Astrocyte (in vitro differentiated cells and primary cell): ENCODE measurements around the gene RCOR1. TPM values are rescaled to one million over a fixed set of nuclear protein-coding genes. Genes with fewer than 3 reads are reported as not detected.

ENCODE experiments used
- DNase-seq: peaks from one replicate; pipeline ENCODE4 v3.0.0-alpha.2; 2010; ENCODE audit warnings: low read depth
- FAIRE-seq: peaks from 2 replicates; lab custom pipeline; 2011; peaks lifted over from hg19 to GRCh38; lab: Jason Lieb, UNC
- H2AFZ ChIP-seq: 2 replicates; pipeline ENCODE4 v1.6.0; 2012; ENCODE audit warnings: low read depth, low read length, inconsistent platforms
- H3K27ac ChIP-seq: 2 replicates; pipeline ENCODE4 v1.5.1; 2011; ENCODE audit warnings: low read depth, low read length, inconsistent platforms
- H3K27me3 ChIP-seq: 2 replicates; pipeline ENCODE4 v1.6.0; 2011; ENCODE audit warnings: low read length, inconsistent platforms; ENCODE audit not compliant: insufficient read depth
- H3K36me3 ChIP-seq: 2 replicates; pipeline ENCODE4 v1.5.1; 2011; ENCODE audit warnings: low read length, inconsistent platforms; ENCODE audit not compliant: insufficient read depth
- H3K4me1 ChIP-seq: 2 replicates; pipeline ENCODE4 v1.5.1; 2011; ENCODE audit warnings: low read length, inconsistent platforms; ENCODE audit not compliant: insufficient read depth
- H3K4me2 ChIP-seq: 2 replicates; pipeline ENCODE4 v1.6.0; 2012; ENCODE audit warnings: low read length, inconsistent platforms
- H3K4me3 ChIP-seq: 2 replicates; pipeline ENCODE4 v1.5.1; 2011; ENCODE audit warnings: low read depth, mild to moderate bottlenecking, low read length, inconsistent platforms; ENCODE audit not compliant: insufficient read depth
- H3K79me2 ChIP-seq: 2 replicates; pipeline ENCODE4 v1.6.0; 2012; ENCODE audit warnings: mild to moderate bottlenecking, low read length, inconsistent platforms; ENCODE audit not compliant: insufficient read depth
- H3K9ac ChIP-seq: 2 replicates; pipeline ENCODE4 v1.6.0; 2012; ENCODE audit warnings: mild to moderate bottlenecking, low read length, inconsistent platforms
- H3K9me3 ChIP-seq: 2 replicates; pipeline ENCODE4 v1.5.1; 2012; ENCODE audit warnings: low read depth, mild to moderate bottlenecking, low read length, inconsistent platforms; ENCODE audit not compliant: insufficient read depth
- H4K20me1 ChIP-seq: 2 replicates; pipeline ENCODE4 v1.6.0; 2012; ENCODE audit warnings: low read length, inconsistent platforms; ENCODE audit not compliant: insufficient read depth
- H3K27ac Mint-ChIP-seq: one replicate; pipeline ENCODE4 v1.8.0; 2021; ENCODE audit warnings: mild to moderate bottlenecking, mixed read lengths; ENCODE audit not compliant: unreplicated experiment
- H3K27me3 Mint-ChIP-seq: one replicate; pipeline ENCODE4 v1.8.0; 2021; ENCODE audit warnings: low read depth, mixed read lengths; ENCODE audit not compliant: unreplicated experiment
- H3K36me3 Mint-ChIP-seq: one replicate; pipeline ENCODE4 v1.8.0; 2021; ENCODE audit warnings: low read depth, mixed read lengths; ENCODE audit not compliant: unreplicated experiment
- H3K4me1 Mint-ChIP-seq: one replicate; pipeline ENCODE4 v1.8.0; 2021; ENCODE audit warnings: low read depth, mixed read lengths; ENCODE audit not compliant: unreplicated experiment
- H3K4me3 Mint-ChIP-seq: one replicate; pipeline ENCODE4 v1.8.0; 2021; ENCODE audit warnings: mild to moderate bottlenecking, moderate library complexity, mixed read lengths; ENCODE audit not compliant: unreplicated experiment
- H3K9me3 Mint-ChIP-seq: one replicate; pipeline ENCODE4 v1.8.0; 2021; ENCODE audit warnings: mild to moderate bottlenecking, mixed read lengths; ENCODE audit not compliant: unreplicated experiment
- EZH2 ChIP-seq: IDR thresholded peaks from 2 replicates; pipeline ENCODE4 v1.6.1; 2012; ENCODE audit warnings: mild to moderate bottlenecking, low read length, inconsistent platforms; ENCODE audit not compliant: insufficient read depth
- total RNA-seq: library from RNA; stranded (reverse); gene quantifications from 2 replicates; pipeline ENCODE4 v1.2.1, GENCODE V29; 2021
- TF ChIP-seq, protein P1 (sequence below): IDR thresholded peaks from 2 replicates; pipeline ENCODE4 v1.5.1; 2011; ENCODE audit warnings: low read depth, mild to moderate bottlenecking, inconsistent platforms, low read length, moderate library complexity; ENCODE audit not compliant: insufficient read depth

RCOR1 gene
- total RNA-seq, 1 donor from 2014 or later, result 31.0 TPM

DNA sequence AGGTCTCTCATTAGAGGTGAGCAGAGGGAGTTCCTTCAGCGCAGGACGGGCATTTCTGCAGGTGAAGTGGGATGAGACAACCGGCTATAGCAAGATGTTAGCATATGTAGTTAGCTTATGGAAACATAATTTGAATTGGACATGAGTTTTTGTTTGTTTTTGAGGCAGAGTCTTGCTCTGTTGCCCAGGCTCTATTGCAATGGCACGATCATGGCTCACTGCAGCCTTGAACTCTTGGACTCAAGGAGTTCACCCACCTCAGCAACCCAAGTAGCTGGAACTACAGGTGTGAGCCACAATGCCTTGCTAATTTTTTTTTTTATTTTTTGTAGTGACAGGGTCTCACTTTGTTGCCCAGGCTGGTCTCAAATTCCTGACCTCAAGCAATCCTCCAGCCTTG, 69.2 kb downstream of the RCOR1 start:
- Histone ChIP-seq H4K20me1 (peaks cover 85% of the 10 kb centered on the region), H3K9me3 (no peaks in the 10 kb centered on the region), H3K4me1 (peaks cover 3% of the 10 kb centered on the region), H3K4me2 (no peak overlapping the region), H3K27ac (no peak overlapping the region), H3K9ac (no peak overlapping the region), H3K36me3 (no peaks in the 10 kb centered on the region), H3K27me3 (no peaks in the 10 kb centered on the region), H2AFZ (no peak overlapping the region), H3K4me3 (no peak overlapping the region), H3K79me2 (peaks cover 91% of the 10 kb centered on the region)
- no peaks in the 10 kb centered on the region for H3K27me3 Mint-ChIP-seq
- TF ChIP-seq, protein P1, sequence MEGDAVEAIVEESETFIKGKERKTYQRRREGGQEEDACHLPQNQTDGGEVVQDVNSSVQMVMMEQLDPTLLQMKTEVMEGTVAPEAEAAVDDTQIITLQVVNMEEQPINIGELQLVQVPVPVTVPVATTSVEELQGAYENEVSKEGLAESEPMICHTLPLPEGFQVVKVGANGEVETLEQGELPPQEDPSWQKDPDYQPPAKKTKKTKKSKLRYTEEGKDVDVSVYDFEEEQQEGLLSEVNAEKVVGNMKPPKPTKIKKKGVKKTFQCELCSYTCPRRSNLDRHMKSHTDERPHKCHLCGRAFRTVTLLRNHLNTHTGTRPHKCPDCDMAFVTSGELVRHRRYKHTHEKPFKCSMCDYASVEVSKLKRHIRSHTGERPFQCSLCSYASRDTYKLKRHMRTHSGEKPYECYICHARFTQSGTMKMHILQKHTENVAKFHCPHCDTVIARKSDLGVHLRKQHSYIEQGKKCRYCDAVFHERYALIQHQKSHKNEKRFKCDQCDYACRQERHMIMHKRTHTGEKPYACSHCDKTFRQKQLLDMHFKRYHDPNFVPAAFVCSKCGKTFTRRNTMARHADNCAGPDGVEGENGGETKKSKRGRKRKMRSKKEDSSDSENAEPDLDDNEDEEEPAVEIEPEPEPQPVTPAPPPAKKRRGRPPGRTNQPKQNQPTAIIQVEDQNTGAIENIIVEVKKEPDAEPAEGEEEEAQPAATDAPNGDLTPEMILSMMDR, result no peak
- no peak for TF ChIP-seq EZH2
- no peak overlapping the region for H3K4me3 Mint-ChIP-seq
- H3K27ac Mint-ChIP-seq, result no peak overlapping the region
- DNase-seq, result no peak
- H3K9me3 Mint-ChIP-seq, result no peaks in the 10 kb centered on the region
- peaks cover 22% of the 10 kb centered on the region for H3K4me1 Mint-ChIP-seq
- peaks cover 3% of the 10 kb centered on the region for H3K36me3 Mint-ChIP-seq
- no peak for FAIRE-seq

DNA sequence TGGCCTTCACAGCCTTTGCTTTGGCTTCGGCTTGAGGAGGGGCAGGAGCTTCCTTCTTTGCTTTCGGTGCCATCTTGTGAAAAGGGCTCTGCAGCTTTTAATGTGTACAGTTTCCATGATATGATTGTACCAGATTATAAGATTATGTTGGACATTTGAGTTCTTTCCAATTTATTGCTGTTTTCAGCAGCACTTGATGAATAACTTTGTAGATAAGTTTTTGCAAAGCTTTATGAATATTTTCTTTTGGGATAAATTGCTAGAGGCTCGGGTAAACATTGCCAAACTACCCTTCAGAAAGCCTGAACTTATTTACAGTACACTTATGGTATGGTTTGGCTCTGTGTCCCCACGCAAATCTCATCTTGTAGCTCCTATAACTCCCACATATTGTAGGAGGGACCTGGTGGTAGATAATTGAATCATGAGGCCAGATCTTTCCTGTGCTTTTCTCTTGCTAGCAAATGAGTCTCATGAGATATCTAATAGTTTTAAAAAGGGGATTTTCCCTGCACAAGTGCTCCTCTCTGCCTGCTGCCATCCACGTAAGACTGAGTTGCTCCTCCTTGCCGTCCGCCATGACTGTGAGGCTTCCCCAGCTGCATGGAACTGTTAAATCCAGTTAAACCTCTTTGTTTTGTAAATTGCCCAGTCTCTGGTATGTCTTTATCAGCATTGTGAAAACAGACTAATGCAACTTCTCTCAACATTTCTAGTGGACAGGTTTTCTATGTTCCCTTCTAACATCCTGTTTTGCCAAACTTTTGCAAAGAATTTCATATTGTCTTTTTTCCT, 70.4 kb downstream of the RCOR1 start:
- FAIRE-seq, result no peak
- no peak overlapping the region for H3K4me3 ChIP-seq
- H3K9me3 Mint-ChIP-seq, result no peaks in the 10 kb centered on the region
- no peaks in the 10 kb centered on the region for H3K27me3 ChIP-seq
- H3K27ac Mint-ChIP-seq, result no peak overlapping the region
- H3K4me2 ChIP-seq, result no peak overlapping the region
- H2AFZ ChIP-seq, result no peak overlapping the region
- H4K20me1 ChIP-seq, result peaks cover 90% of the 10 kb centered on the region
- no peaks in the 10 kb centered on the region for H3K27me3 Mint-ChIP-seq
- no peak overlapping the region for H3K9ac ChIP-seq
- TF ChIP-seq, protein P1, result no peak
- no peak for TF ChIP-seq EZH2
- no peak overlapping the region for H3K4me3 Mint-ChIP-seq
- DNase-seq, result no peak
- H3K36me3 Mint-ChIP-seq, result peaks cover 5% of the 10 kb centered on the region
- H3K36me3 ChIP-seq, result no peaks in the 10 kb centered on the region
- peaks cover 88% of the 10 kb centered on the region for H3K79me2 ChIP-seq
- H3K4me1 ChIP-seq, result peaks cover 7% of the 10 kb centered on the region
- H3K4me1 Mint-ChIP-seq, result peaks cover 25% of the 10 kb centered on the region
- no peak overlapping the region for H3K27ac ChIP-seq
- no peaks in the 10 kb centered on the region for H3K9me3 ChIP-seq

DNA sequence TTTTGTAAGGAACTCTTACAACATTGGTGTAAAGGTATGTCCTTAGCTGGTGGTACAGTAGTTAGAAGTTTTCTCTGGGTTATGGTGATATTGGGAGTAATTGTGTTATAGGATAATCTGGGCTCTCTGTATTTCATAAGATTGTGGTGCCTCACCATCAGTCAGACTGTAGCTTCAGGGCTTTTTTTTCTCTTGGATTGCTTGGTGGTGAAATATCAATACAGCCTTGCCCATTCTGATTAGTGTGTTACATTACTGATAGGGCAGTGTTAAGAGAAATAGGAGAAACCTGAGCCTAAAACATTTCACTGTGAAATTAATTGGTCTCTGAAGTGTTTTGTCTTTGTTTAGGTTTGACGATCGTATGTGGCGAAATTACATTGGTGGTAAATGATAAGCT, 71.0 kb downstream of the RCOR1 start:
- FAIRE-seq (no peak), DNase-seq (no peak)
- H4K20me1 ChIP-seq, result peaks cover 95% of the 10 kb centered on the region
- H3K9ac ChIP-seq, result no peak overlapping the region
- Mint-ChIP-seq H3K36me3 (peaks cover 5% of the 10 kb centered on the region), H3K4me3 (no peak overlapping the region), H3K4me1 (peaks cover 25% of the 10 kb centered on the region), H3K27ac (no peak overlapping the region), H3K9me3 (no peaks in the 10 kb centered on the region), H3K27me3 (no peaks in the 10 kb centered on the region)
- no peak overlapping the region for H2AFZ ChIP-seq
- peaks cover 87% of the 10 kb centered on the region for H3K79me2 ChIP-seq
- no peak overlapping the region for H3K27ac ChIP-seq
- H3K27me3 ChIP-seq, result no peaks in the 10 kb centered on the region
- TF ChIP-seq, protein P1, result no peak
- no peak for TF ChIP-seq EZH2
- no peak overlapping the region for H3K4me3 ChIP-seq
- no peaks in the 10 kb centered on the region for H3K36me3 ChIP-seq
- no peaks in the 10 kb centered on the region for H3K9me3 ChIP-seq
- H3K4me2 ChIP-seq, result no peak overlapping the region
- H3K4me1 ChIP-seq, result peaks cover 7% of the 10 kb centered on the region
